ENCODE data around the gene CHRNA4. TPM values are rescaled to one million over a fixed set of nuclear protein-coding genes. Genes with fewer than 3 reads are reported as not detected.

Gene CHRNA4
- total RNA-seq, 2 experiments from 2014 or later = not detected

DNA sequence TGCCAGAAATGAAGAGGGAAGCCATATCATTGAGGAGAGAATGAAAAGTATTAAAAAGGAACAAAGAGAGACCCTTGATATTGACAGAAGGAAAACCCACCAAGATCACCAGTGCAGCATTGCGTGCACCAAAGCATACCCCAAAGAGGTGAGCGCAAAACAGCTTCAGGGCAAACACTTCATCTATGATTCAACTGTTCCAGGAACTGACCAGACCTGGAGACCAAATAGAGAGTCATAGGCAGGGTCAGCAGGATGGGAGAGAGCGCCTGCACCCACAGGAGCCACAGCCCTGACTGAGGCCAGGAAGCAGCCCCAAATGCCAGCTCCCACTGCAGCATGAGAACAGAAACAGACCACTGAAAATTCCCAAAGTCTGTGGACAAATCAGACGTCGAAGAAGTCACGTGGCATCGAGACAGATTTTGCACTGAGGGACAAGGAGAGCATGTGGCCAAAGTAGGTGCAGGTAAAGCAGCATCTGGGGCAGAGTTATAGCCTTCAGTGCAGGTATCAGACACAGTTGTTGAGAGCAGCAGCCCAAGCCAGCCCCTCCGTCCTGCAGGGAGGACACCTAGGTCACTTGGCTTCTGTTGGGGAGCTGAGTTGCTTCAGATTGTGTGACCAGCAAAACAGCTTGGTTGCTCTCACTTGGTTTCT lies 29.3 kb downstream of the CHRNA4 start:
- H3K4me1 Mint-ChIP-seq (ENCODE audit: low read depth) = peaks cover 4% of the 10 kb centered on the region
- intact Hi-C loops (cut with DNase I, micrococcal nuclease) = no loop called here
- no peak overlapping the region for H3K27ac Mint-ChIP-seq
- Histone ChIP-seq H3K4me3 (ENCODE audit: low read length) (no peak overlapping the region), H3K9me3 (ENCODE audit: control insufficient read depth in 1 of 2, insufficient read depth in 1 of 2, low read length in 2 of 2) (peaks cover 8 to 67% of the 10 kb centered on the region in 2 experiments), H3K27ac (ENCODE audit: low read depth in 1 of 2, low read length in 2 of 2) (no peak overlapping the region), H3K4me1 (ENCODE audit: insufficient read depth, low read length) (peaks cover 2% of the 10 kb centered on the region), H3K36me3 (ENCODE audit: insufficient read depth, low read length) (no peaks in the 10 kb centered on the region), H3K27me3 (ENCODE audit: control insufficient read depth in 1 of 2, insufficient read depth in 2 of 2, low read length in 2 of 2) (peaks cover 0 to 6% of the 10 kb centered on the region in 2 experiments)
- ChIA-PET CTCF (no interaction called here), POLR2A (no interaction called here)
- ATAC-seq (ENCODE audit: poor library complexity) (no peak), DNase-seq (no peak)
- H3K27me3 Mint-ChIP-seq = peaks cover 31% of the 10 kb centered on the region
- peaks cover 8% of the 10 kb centered on the region for H3K9me3 Mint-ChIP-seq
- H3K36me3 Mint-ChIP-seq (ENCODE audit: low read depth) = no peaks in the 10 kb centered on the region
- TF ChIP-seq, protein P1, sequence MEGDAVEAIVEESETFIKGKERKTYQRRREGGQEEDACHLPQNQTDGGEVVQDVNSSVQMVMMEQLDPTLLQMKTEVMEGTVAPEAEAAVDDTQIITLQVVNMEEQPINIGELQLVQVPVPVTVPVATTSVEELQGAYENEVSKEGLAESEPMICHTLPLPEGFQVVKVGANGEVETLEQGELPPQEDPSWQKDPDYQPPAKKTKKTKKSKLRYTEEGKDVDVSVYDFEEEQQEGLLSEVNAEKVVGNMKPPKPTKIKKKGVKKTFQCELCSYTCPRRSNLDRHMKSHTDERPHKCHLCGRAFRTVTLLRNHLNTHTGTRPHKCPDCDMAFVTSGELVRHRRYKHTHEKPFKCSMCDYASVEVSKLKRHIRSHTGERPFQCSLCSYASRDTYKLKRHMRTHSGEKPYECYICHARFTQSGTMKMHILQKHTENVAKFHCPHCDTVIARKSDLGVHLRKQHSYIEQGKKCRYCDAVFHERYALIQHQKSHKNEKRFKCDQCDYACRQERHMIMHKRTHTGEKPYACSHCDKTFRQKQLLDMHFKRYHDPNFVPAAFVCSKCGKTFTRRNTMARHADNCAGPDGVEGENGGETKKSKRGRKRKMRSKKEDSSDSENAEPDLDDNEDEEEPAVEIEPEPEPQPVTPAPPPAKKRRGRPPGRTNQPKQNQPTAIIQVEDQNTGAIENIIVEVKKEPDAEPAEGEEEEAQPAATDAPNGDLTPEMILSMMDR (IDR thresholded peaks at IDR 0.05) = no peak
- H3K4me3 Mint-ChIP-seq = no peak overlapping the region

DNA sequence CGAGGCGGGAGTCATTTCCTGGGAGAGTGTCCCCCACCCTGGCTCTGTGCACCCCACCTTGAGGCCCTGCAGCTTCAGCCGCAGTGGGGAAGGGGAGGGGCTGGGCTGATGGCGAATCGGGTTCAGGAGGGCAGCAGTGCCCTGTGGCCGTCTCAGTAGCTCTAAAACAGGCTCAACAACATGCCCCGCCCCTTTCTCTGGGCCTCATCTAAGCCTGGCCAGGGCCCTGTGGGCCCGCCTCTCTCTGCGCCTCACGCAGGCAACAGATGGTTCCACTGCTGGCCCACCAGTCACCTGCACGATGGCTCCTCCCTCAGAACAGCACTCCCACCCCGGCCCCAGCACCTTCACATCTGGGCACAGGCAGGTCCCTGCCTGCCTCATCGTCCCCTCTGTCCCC lies 30.2 kb downstream of the CHRNA4 start:
- intact Hi-C loops (cut with DNase I, micrococcal nuclease) = no loop called here
- Mint-ChIP-seq H3K36me3 (ENCODE audit: low read depth) (no peaks in the 10 kb centered on the region), H3K9me3 (peaks cover 8% of the 10 kb centered on the region), H3K27me3 (peaks cover 25% of the 10 kb centered on the region), H3K4me3 (no peak overlapping the region), H3K27ac (no peak overlapping the region), H3K4me1 (ENCODE audit: low read depth) (peaks cover 4% of the 10 kb centered on the region)
- H3K36me3 ChIP-seq (ENCODE audit: insufficient read depth, low read length) = no peaks in the 10 kb centered on the region
- CTCF ChIA-PET = no interaction called here
- H3K4me3 ChIP-seq (ENCODE audit: low read length) = no peak overlapping the region
- no peak overlapping the region for H3K27ac ChIP-seq (ENCODE audit: low read depth in 1 of 2, low read length in 2 of 2)
- peaks cover 8 to 73% of the 10 kb centered on the region in 2 experiments for H3K9me3 ChIP-seq (ENCODE audit: control insufficient read depth in 1 of 2, insufficient read depth in 1 of 2, low read length in 2 of 2)
- H3K4me1 ChIP-seq (ENCODE audit: insufficient read depth, low read length) = peaks cover 11% of the 10 kb centered on the region
- POLR2A ChIA-PET = no interaction called here
- TF ChIP-seq, protein P1 (IDR thresholded peaks at IDR 0.05) = no peak
- ATAC-seq (ENCODE audit: poor library complexity) (no peak), DNase-seq (no peak)
- peaks cover 0 to 2% of the 10 kb centered on the region in 2 experiments for H3K27me3 ChIP-seq (ENCODE audit: control insufficient read depth in 1 of 2, insufficient read depth in 2 of 2, low read length in 2 of 2)

DNA sequence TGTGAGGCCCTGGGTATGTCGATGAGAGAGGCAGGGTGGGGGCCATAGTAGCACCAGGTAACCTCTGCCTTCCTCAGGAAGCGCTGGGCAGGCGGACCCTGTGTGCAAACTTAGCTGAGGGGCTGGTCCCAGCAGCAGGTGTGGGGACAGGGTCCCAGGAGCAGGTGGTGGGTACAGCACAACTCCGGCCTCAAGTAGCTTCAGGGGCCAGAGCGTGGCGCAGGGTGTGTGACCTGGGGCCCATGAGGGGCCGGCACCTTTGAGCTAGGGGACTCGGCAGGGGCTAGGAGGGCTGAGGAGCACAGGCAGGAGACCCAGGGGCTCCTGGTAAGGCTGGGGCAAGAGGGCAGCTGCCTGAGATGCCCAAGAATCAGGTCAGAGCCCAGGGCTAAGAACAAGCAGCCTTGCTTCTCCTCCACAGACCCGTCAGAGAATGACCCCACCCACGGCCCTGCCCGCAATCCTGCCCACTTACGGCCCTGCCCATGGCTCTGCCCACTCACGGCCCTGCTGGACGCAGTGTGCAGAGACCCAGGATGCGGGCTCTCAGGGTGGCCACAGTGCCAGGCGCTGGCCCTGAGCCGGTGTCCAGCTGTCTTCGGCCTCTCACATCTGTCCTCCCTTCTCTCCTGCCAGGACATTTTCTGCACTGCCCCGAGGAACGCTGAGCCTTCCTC lies 30.9 kb downstream of the CHRNA4 start:
- H3K27ac Mint-ChIP-seq = no peak overlapping the region
- peaks cover 8 to 71% of the 10 kb centered on the region in 2 experiments for H3K9me3 ChIP-seq (ENCODE audit: control insufficient read depth in 1 of 2, insufficient read depth in 1 of 2, low read length in 2 of 2)
- peaks cover 18% of the 10 kb centered on the region for H3K4me1 ChIP-seq (ENCODE audit: insufficient read depth, low read length)
- intact Hi-C loops (cut with DNase I, micrococcal nuclease) = no loop called here
- H3K9me3 Mint-ChIP-seq = peaks cover 8% of the 10 kb centered on the region
- no peak overlapping the region for H3K4me3 ChIP-seq (ENCODE audit: low read length)
- no peaks in the 10 kb centered on the region for H3K36me3 Mint-ChIP-seq (ENCODE audit: low read depth)
- no peak overlapping the region for H3K27ac ChIP-seq (ENCODE audit: low read depth in 1 of 2, low read length in 2 of 2)
- ChIA-PET CTCF (no interaction called here), POLR2A (no interaction called here)
- H3K27me3 Mint-ChIP-seq = peaks cover 19% of the 10 kb centered on the region
- peaks cover 0 to 2% of the 10 kb centered on the region in 2 experiments for H3K27me3 ChIP-seq (ENCODE audit: control insufficient read depth in 1 of 2, insufficient read depth in 2 of 2, low read length in 2 of 2)
- TF ChIP-seq, protein P1 (IDR thresholded peaks at IDR 0.05) = no peak
- H3K4me1 Mint-ChIP-seq (ENCODE audit: low read depth) = peaks cover 4% of the 10 kb centered on the region
- DNase-seq (no peak), ATAC-seq (ENCODE audit: poor library complexity) (no peak)
- no peaks in the 10 kb centered on the region for H3K36me3 ChIP-seq (ENCODE audit: insufficient read depth, low read length)
- no peak overlapping the region for H3K4me3 Mint-ChIP-seq
